Kidney (tissue), 14 donors: ENCODE data around the gene PLPP3. TPM values are rescaled to one million over a fixed set of nuclear protein-coding genes. Genes with fewer than 3 reads are reported as not detected.

Experiments used
- DNase-seq, 5 donors: peaks; one replicate each; pipeline ENCODE4 v3.0.0-alpha.2; 2013 to 2020
- FAIRE-seq: peaks from 2 replicates; lab custom pipeline; 2012; peaks lifted over from hg19 to GRCh38; lab: Jason Lieb, UNC
- H3K27ac ChIP-seq, 2 donors: one replicate each; pipeline ENCODE4 v1.7.0; 2013; ENCODE audit warnings: low read depth in 2 of 2, low read length in 2 of 2, inconsistent platforms in 1 of 2
- H3K27me3 ChIP-seq: one replicate; pipeline ENCODE4 v1.7.1; 2013; ENCODE audit warnings: low read length, inconsistent platforms; ENCODE audit not compliant: control insufficient read depth, insufficient read depth
- H3K36me3 ChIP-seq, 3 donors: one replicate each; pipeline versions ENCODE4 v1.7.0 to v1.7.1; 2013; ENCODE audit warnings: low read length in 3 of 3, control low read depth in 1 of 3, inconsistent platforms in 1 of 3; ENCODE audit not compliant: insufficient read depth in 3 of 3, control insufficient read depth in 2 of 3
- H3K4me1 ChIP-seq, 3 donors: one replicate each; pipeline versions ENCODE4 v1.7.0 to v1.7.1; 2013; ENCODE audit warnings: low read length in 3 of 3, inconsistent platforms in 1 of 3, low read depth in 1 of 3; ENCODE audit not compliant: control insufficient read depth in 2 of 3, insufficient read depth in 2 of 3
- H3K4me3 ChIP-seq, 3 donors: one replicate each; pipeline versions ENCODE4 v1.7.0 to v1.8.1; 2013; ENCODE audit warnings: low read length in 3 of 3, control low read depth in 1 of 3, inconsistent platforms in 1 of 3
- H3K9ac ChIP-seq, 3 donors: one replicate each; pipeline versions ENCODE4 v1.7.0 to v1.7.1; 2013; ENCODE audit warnings: low read length in 3 of 3, control low read depth in 1 of 3, inconsistent platforms in 1 of 3
- H3K9me3 ChIP-seq, 3 donors: one replicate each; pipeline versions ENCODE4 v1.7.0 to v1.7.1; 2013; ENCODE audit warnings: low read length in 3 of 3, control low read depth in 1 of 3, inconsistent platforms in 1 of 3; ENCODE audit not compliant: control insufficient read depth in 2 of 3, insufficient read depth in 1 of 3
- CTCF ChIP-seq: IDR thresholded peaks from 3 replicates; pipeline ENCODE4 v1.5.1; 2012; ENCODE audit warnings: mild to moderate bottlenecking, moderate library complexity, borderline replicate concordance; ENCODE audit not compliant: insufficient read depth; ENCODE audit errors: extremely low read depth
- intact Hi-C: fragments of 100-400 bp; cut with DNase I; formaldehyde crosslinking; loops from one replicate; pipeline ENCODE4 v1.11.1; 2022
- polyA plus RNA-seq: library from polyadenylated mRNA; stranded (reverse); fragments of 350-450 nt; fragmentation: Illumina TruSeq; extraction: RNeasy Lipid Tissue Mini Kit (QIAGEN cat#74804); gene quantifications from one replicate; pipeline ENCODE4 v1.2.3, GENCODE V29; 2014; ENCODE audit warnings: low read depth, low replicate concordance; ENCODE audit not compliant: insufficient read depth
- total RNA-seq: library from RNA; stranded (reverse); fragmentation: NEBNext Ultra II Directional; extraction: Animal tissue kit (Norgen Biotek cat#: 25700); gene quantifications from one replicate; pipeline ENCODE4 v1.2.1, GENCODE V29; 2021
- donor health status: control.
- donor health status: control.
- donor health status: control.
- donor health status: control.
- donor health status: control.
- donor health status: DM: yes; HTN: yes; CAD: no.
- donor health status: Normal renal cell carcinoma (clear cell type).

Gene PLPP3
- total and polyA plus RNA-seq, 2 donors from 2014 or later = 100 to 107 TPM

GRCh38 chr1:56541408-56541807 lies 38.0 kb downstream of the PLPP3 start:
- Histone ChIP-seq H3K9me3 (no peaks in the 10 kb centered on the region), H3K4me1 (peaks cover 0 to 50% (median 19%) of the 10 kb centered on the region in 3 donors), H3K27me3 (no peaks in the 10 kb centered on the region), H3K9ac (no peak overlapping the region), H3K27ac (no peak overlapping the region), H3K36me3 (peaks cover 0 to 7% (median 4%) of the 10 kb centered on the region in 3 donors), H3K4me3 (no peak overlapping the region)
- DNase-seq (no peak), FAIRE-seq (no peak)
- intact Hi-C loops = no loop called here
- no peak for TF ChIP-seq CTCF

- FAIRE-seq (no peak), DNase-seq (no peak)
- Histone ChIP-seq H3K4me3 (no peak overlapping the region), H3K9me3 (no peaks in the 10 kb centered on the region), H3K36me3 (peaks cover 0 to 14% (median 7%) of the 10 kb centered on the region in 3 donors), H3K27ac (no peak overlapping the region), H3K27me3 (no peaks in the 10 kb centered on the region), H3K9ac (no peak overlapping the region), H3K4me1 (peaks cover 0 to 41% (median 13%) of the 10 kb centered on the region in 3 donors)
- TF ChIP-seq CTCF = no peak
- intact Hi-C loops = no loop called here
Measured at GRCh38 chr1:56540467-56540866, 38.9 kb downstream of the PLPP3 start.

GRCh38 chr1:56539520-56539931 lies 39.8 kb downstream of the PLPP3 start:
- intact Hi-C loops = no loop called here
- no peak for DNase-seq
- H3K4me1 ChIP-seq = peaks cover 0 to 35% (median 15%) of the 10 kb centered on the region in 3 donors
- no peak for TF ChIP-seq CTCF
- no peak overlapping the region for H3K9ac ChIP-seq
- no peak overlapping the region for H3K4me3 ChIP-seq
- FAIRE-seq = no peak
- H3K27ac ChIP-seq = no peak overlapping the region
- peaks cover 0 to 23% (median 11%) of the 10 kb centered on the region in 3 donors for H3K36me3 ChIP-seq
- no peaks in the 10 kb centered on the region for H3K9me3 ChIP-seq
- H3K27me3 ChIP-seq = no peaks in the 10 kb centered on the region

- H3K36me3 ChIP-seq = peaks cover 0 to 32% (median 18%) of the 10 kb centered on the region in 3 donors
- H3K27ac ChIP-seq = no peak overlapping the region
- no peaks in the 10 kb centered on the region for H3K27me3 ChIP-seq
- H3K9ac ChIP-seq = no peak overlapping the region
- H3K9me3 ChIP-seq = no peaks in the 10 kb centered on the region
- TF ChIP-seq CTCF = no peak
- no peak overlapping the region for H3K4me3 ChIP-seq
- FAIRE-seq = no peak
- intact Hi-C loops = no loop called here
- peaks cover 0 to 31% (median 19%) of the 10 kb centered on the region in 3 donors for H3K4me1 ChIP-seq
- DNase-seq = no peak
Measured at GRCh38 chr1:56538532-56538931, 40.8 kb downstream of the PLPP3 start.
